Aorta (tissue), 5 donors: ENCODE results near the gene EVL. TPM values are rescaled to one million over a fixed set of nuclear protein-coding genes. Genes with fewer than 3 reads are reported as not detected.

ENCODE experiments used
- ATAC-seq: fragments of 200-7000 bp; cut with Tn5 transposase; one replicate; pipeline ENCODE4 v1.9.1; 2022; ENCODE audit warnings: moderate library complexity; ENCODE audit not compliant: low FRiP score
- DNase-seq, 2 donors: peaks; one replicate each; pipeline ENCODE4 v3.0.0-alpha.2; 2020
- H3K27ac ChIP-seq, 2 donors: one replicate each; pipeline ENCODE4 v1.5.1; 2013; ENCODE audit warnings: low read length in 2 of 2, mild to moderate bottlenecking in 2 of 2, moderate library complexity in 2 of 2, control low read depth in 1 of 2, inconsistent platforms in 1 of 2, low read depth in 1 of 2
- H3K27me3 ChIP-seq, 2 donors: one replicate each; pipeline ENCODE4 v1.6.1; 2013; ENCODE audit warnings: control low read depth in 1 of 2, low read length in 1 of 2, mild to moderate bottlenecking in 1 of 2, moderate library complexity in 1 of 2; ENCODE audit not compliant: insufficient read depth in 2 of 2, control insufficient read depth in 1 of 2
- H3K36me3 ChIP-seq, 2 donors: one replicate each; pipeline ENCODE4 v1.6.1; 2013; ENCODE audit warnings: control low read depth in 1 of 2, low read length in 1 of 2, mild to moderate bottlenecking in 1 of 2; ENCODE audit not compliant: insufficient read depth in 2 of 2, control insufficient read depth in 1 of 2
- H3K4me1 ChIP-seq, 2 donors: one replicate each; pipeline ENCODE4 v1.6.1; 2013; ENCODE audit warnings: low read length in 2 of 2, control low read depth in 1 of 2, mild to moderate bottlenecking in 1 of 2, moderate library complexity in 1 of 2; ENCODE audit not compliant: insufficient read depth in 2 of 2, control insufficient read depth in 1 of 2
- H3K4me3 ChIP-seq, 2 donors: one replicate each; pipeline ENCODE4 v1.5.1; 2013; ENCODE audit warnings: low read length in 2 of 2, control low read depth in 1 of 2, mild to moderate bottlenecking in 1 of 2
- H3K9me3 ChIP-seq: one replicate; pipeline ENCODE4 v1.6.1; 2013; ENCODE audit warnings: mild to moderate bottlenecking, low read length; ENCODE audit not compliant: control insufficient read depth
- WGBS, 2 donors: extraction: QIAGEN DNeasy Blood & Tissue Kit; methylation state at CpG; one replicate each; pipeline ENCODE4 v1.1.7; 2013; 5-methylcytosine and 5-hydroxymethylcytosine counted together
- intact Hi-C, 2 donors: fragments of 100-400 bp; cut with DNase I; formaldehyde crosslinking; loops; one replicate each; pipeline versions ENCODE4 v1.14.2 to v1.15.0; 2022
- polyA plus RNA-seq, 2 donors: library from polyadenylated mRNA; stranded (reverse); fragments of 200-250 nt; gene quantifications; one replicate each; pipeline ENCODE4 v1.2.3, GENCODE V29; 2013
- total RNA-seq, 2 donors: library from RNA; stranded (reverse); fragmentation: NEBNext Ultra II Directional; extraction: Animal tissue kit (Norgen Biotek cat#: 25700); gene quantifications; one replicate each; pipeline ENCODE4 v1.2.1, GENCODE V29; 2021
- donor health status: healthy with polysubstance abuse.
- donor health status: Bipolar disorder and iron deficiency.
- donor health status: DM: no; HTN: no; CAD: no.
- donor health status: DM: no; HTN: no; CAD: no.
- donor health status: DM: yes; HTN: yes; CAD: no.

Gene EVL
- total and polyA plus RNA-seq, 4 donors = 21.3 to 133 (median 55.7) TPM

DNA sequence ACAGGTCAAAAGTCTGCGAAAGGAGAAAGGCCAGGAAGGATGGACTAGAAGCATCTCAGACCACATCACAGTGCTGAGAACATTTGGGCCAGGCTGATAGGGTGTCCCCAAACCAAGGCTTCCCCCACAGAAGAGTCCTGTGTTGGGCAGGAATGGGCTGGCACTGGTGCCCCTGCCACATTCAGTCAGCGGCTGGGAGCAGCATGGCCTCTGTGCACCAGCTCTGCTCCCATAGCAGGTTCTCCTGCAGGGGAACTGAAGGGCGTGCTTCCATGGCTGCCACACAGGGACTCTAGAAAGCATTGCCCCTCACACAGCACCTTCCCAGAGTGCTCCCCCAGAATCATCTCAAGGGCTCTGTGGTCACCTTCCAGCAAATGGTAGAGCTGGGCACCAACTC, 17.5 kb downstream of the EVL start:
- intact Hi-C loops = no loop called here
- 95% methylated on average over 3 of the region's 3 CpGs for WGBS, 2 donors
- Histone ChIP-seq H3K4me1 (no peaks in the 10 kb centered on the region), H3K27ac (no peak overlapping the region), H3K4me3 (no peak overlapping the region), H3K9me3 (no peaks in the 10 kb centered on the region), H3K27me3 (no peaks in the 10 kb centered on the region), H3K36me3 (no peaks in the 10 kb centered on the region)
- ATAC-seq (no peak), DNase-seq (no peak)

DNA sequence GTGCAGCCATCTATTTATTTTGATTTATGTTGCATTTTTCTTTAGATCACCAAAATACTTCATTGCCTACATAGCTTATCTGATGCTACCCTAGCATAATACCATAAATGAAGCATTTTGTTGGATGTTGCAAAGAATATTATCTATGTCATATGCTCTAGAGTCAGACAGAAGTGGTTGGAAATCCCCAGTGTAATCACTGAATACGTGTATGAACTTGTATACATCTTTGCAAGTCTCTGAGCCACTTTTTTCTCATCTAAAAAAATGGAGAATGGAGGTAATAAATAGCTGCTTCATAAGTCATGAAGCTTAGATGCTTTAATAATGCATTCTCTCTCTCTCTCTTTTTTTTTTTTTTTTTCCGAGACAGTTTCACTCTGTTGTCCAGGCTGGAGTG, 18.5 kb downstream of the EVL start:
- DNase-seq (no peak), ATAC-seq (no peak)
- WGBS, 2 donors = 71 to 80% methylated on average over 2 of the region's 2 CpGs
- H3K4me3 ChIP-seq = no peak overlapping the region
- H3K4me1 ChIP-seq = no peaks in the 10 kb centered on the region
- no peaks in the 10 kb centered on the region for H3K27me3 ChIP-seq
- no peaks in the 10 kb centered on the region for H3K9me3 ChIP-seq
- no peak overlapping the region for H3K27ac ChIP-seq
- intact Hi-C loops = no loop called here
- H3K36me3 ChIP-seq = peaks cover 0 to 2% of the 10 kb centered on the region in 2 donors

DNA sequence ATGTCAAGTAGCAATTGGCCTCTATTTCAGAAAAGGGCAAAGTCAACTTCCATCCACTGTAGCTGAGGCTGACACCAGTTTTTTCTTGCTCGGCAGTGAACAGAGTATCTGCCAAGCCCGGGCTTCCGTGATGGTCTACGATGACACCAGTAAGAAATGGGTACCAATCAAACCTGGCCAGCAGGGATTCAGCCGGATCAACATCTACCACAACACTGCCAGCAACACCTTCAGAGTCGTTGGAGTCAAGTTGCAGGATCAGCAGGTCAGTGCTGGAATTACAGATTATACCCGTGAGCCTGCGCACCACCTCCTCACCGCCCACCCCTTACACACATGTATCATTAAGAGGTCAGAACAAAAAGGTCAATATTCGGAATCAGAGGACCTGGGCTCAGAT, 19.4 kb downstream of the EVL start:
- ATAC-seq (no peak), DNase-seq (no peak)
- Histone ChIP-seq H3K27ac (no peak overlapping the region), H3K27me3 (no peaks in the 10 kb centered on the region), H3K4me3 (no peak overlapping the region), H3K36me3 (peaks cover 0 to 2% of the 10 kb centered on the region in 2 donors), H3K4me1 (no peaks in the 10 kb centered on the region), H3K9me3 (no peaks in the 10 kb centered on the region)
- WGBS, 2 donors = 93 to 94% methylated on average over 10 of the region's 10 CpGs
- intact Hi-C loops = no loop called here

DNA sequence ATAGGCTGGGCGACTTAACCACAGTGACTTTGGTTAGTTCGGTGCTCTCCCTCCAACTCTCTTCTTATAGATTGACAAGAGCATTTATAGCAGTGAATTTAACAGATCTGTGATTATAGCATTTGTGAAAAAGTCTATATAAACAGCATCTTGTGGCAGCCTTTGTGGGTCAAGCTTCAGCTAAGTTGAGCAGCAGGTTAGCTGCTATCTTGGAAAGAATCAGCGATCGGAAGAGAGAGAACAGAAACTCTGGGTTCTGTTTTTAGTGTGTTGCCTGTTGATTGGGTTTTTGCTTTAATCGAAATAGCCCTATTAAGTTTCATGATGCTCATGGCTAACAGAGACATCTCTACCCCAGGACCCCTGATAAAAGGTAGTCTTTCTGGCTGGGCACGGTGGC, 20.2 kb downstream of the EVL start:
- no peaks in the 10 kb centered on the region for H3K9me3 ChIP-seq
- DNase-seq (no peak), ATAC-seq (no peak)
- H3K27ac ChIP-seq = no peak overlapping the region
- 95 to 96% methylated on average over 6 of the region's 6 CpGs for WGBS, 2 donors
- H3K36me3 ChIP-seq = peaks cover 0 to 2% of the 10 kb centered on the region in 2 donors
- no peaks in the 10 kb centered on the region for H3K27me3 ChIP-seq
- H3K4me3 ChIP-seq = no peak overlapping the region
- no peaks in the 10 kb centered on the region for H3K4me1 ChIP-seq
- intact Hi-C loops = no loop called here

DNA sequence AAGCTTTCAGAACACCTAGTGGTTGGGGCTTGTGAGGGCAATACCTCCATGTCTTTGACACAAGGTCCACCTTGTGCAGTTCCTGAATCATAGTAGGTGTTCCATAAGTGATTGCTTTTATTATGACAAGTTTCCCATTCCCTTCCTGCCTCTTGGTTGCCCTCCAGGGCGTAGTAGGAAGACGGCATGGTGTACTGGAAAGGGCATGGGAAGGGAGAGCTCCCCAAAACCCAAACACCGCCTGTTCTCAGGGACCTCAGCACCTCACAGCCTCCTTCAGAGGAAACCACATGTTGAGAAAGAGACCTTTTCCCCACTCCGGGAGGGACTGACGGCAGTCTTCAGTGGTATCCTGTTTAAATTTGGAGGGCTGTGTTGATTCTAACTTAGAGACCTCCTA, 21.1 kb downstream of the EVL start:
- Histone ChIP-seq H3K4me1 (no peaks in the 10 kb centered on the region), H3K27me3 (no peaks in the 10 kb centered on the region), H3K27ac (no peak overlapping the region), H3K36me3 (peaks cover 0 to 2% of the 10 kb centered on the region in 2 donors), H3K9me3 (no peaks in the 10 kb centered on the region), H3K4me3 (no peak overlapping the region)
- ATAC-seq (no peak), DNase-seq (no peak)
- WGBS, 2 donors = 94 to 95% methylated on average over 5 of the region's 5 CpGs
- intact Hi-C loops = no loop called here

DNA sequence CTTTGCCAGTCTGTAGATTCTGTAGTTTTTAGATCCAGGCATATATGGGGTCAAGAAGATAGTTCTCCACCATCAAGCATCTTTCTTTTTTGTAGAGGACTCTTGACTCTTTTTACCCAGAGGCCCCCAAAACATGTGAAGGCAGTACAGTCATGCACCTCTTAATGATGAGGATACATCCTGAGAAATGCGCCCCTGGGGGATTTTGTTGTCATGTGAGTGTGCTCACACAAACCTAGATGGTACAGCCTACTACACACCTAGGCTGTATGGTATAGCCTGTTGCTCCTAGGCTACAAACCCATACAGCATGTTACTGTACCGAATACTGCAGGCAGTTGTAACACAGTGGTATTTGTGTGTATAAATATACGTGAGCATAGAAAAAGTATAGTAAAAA, 23.0 kb downstream of the EVL start:
- DNase-seq (no peak), ATAC-seq (no peak)
- intact Hi-C loops = no loop called here
- H3K27me3 ChIP-seq = no peaks in the 10 kb centered on the region
- 89 to 92% methylated on average over 3 of the region's 3 CpGs for WGBS, 2 donors
- no peak overlapping the region for H3K27ac ChIP-seq
- no peak overlapping the region for H3K4me3 ChIP-seq
- peaks cover 0 to 2% of the 10 kb centered on the region in 2 donors for H3K36me3 ChIP-seq
- no peaks in the 10 kb centered on the region for H3K4me1 ChIP-seq
- H3K9me3 ChIP-seq = no peaks in the 10 kb centered on the region

DNA sequence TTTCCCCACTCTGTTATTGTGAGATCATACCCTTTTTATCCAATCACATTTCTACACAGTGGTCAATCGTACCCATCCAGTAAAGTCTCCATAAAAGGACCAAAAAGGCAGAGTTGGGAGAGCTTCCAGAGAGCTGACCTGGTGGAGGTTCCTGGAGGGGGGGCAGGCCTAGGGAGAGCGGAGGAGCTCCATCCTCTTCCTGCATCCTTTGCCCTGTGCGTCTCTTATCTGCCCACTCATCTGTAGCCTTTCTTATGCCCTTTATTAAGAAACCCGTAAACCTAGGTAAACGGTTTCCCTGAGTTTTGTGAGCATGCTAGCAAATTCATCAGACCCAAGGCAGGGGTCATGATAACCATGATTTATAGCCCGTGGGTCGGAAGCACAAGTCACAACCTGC, 26.2 kb downstream of the EVL start:
- ATAC-seq (no peak), DNase-seq (no peak)
- Histone ChIP-seq H3K9me3 (no peaks in the 10 kb centered on the region), H3K27me3 (no peaks in the 10 kb centered on the region), H3K4me1 (no peaks in the 10 kb centered on the region), H3K4me3 (no peak overlapping the region), H3K36me3 (peaks cover 0 to 2% of the 10 kb centered on the region in 2 donors), H3K27ac (no peak overlapping the region)
- intact Hi-C loops = no loop called here
- 93 to 94% methylated on average over 7 of the region's 7 CpGs for WGBS, 2 donors

DNA sequence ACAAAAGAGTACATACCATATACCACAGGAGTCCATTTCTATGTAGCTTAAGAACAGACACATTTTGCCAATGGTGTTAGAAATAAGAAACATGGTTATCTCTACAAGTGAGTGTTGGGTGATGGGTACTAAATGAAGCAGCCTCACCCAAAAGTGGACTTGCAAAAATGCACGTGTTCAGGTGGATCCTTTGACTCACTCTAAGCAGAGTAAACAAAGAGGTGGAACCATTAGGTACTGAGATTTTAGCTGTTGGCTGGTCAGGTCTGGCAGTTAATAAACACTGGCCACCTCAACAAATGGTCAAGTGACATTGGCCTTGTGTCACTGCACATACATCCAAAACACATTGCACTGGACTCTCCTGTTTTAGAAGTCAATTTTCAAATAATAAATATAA, 27.6 kb downstream of the EVL start:
- H3K4me1 ChIP-seq = no peaks in the 10 kb centered on the region
- WGBS, 2 donors = 63 to 72% methylated on average over 1 of the region's 1 CpG
- no peak overlapping the region for H3K4me3 ChIP-seq
- peaks cover 0 to 2% of the 10 kb centered on the region in 2 donors for H3K36me3 ChIP-seq
- no peak for ATAC-seq
- H3K27me3 ChIP-seq = no peaks in the 10 kb centered on the region
- H3K27ac ChIP-seq = no peak overlapping the region
- no peak for DNase-seq
- intact Hi-C loops = no loop called here
- no peaks in the 10 kb centered on the region for H3K9me3 ChIP-seq

DNA sequence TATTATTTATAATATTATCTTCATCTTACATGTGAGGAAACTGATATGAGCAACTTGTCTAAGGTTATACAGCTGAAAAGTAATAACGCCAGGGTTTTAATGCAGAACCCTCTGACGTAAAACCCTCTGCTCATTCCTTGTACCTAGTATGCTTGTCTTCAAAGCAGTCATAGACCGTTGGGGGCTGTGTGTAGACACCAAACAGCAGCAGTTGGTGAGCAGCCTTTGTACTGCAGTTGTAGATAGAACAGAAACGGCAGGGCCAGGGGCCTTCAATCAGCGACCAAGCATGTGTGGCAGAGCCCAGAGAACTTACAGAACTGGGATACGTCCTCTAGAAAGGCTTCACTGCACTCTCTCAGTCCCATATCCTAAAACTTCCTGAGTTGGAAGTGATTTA, 28.1 kb downstream of the EVL start:
- Histone ChIP-seq H3K9me3 (no peaks in the 10 kb centered on the region), H3K27me3 (no peaks in the 10 kb centered on the region), H3K36me3 (no peaks in the 10 kb centered on the region), H3K4me3 (no peak overlapping the region), H3K4me1 (no peaks in the 10 kb centered on the region), H3K27ac (no peak overlapping the region)
- 81 to 85% methylated on average over 6 of the region's 6 CpGs for WGBS, 2 donors
- ATAC-seq (no peak), DNase-seq (no peak)
- intact Hi-C loops = no loop called here
